Stomach (tissue), 9 donors: ENCODE results near the gene R3HDM2. TPM values are rescaled to one million over a fixed set of nuclear protein-coding genes. Genes with fewer than 3 reads are reported as not detected.

ENCODE experiments used
- DNase-seq, 2 donors: peaks; one replicate each; pipeline versions ENCODE4 v3.0.0 to v3.0.0-alpha.2; 2013 to 2019
- H3K27ac ChIP-seq, 5 donors: fragments of 200-600 bp in 4 of 5; sonication (generic) in 4 of 5; one replicate each; pipeline ENCODE4 v1.5.1; 2013 to 2019; ENCODE audit warnings: mild to moderate bottlenecking in 1 of 5, moderate library complexity in 1 of 5
- H3K27me3 ChIP-seq, 3 donors: fragments of 200-600 bp; sonication (generic); one replicate each; pipeline ENCODE4 v1.5.1; 2017 to 2019; ENCODE audit warnings: mixed run types in 1 of 3
- H3K36me3 ChIP-seq, 4 donors: fragments of 200-600 bp; sonication (generic); 1 replicate in 3 of 4; 2 replicates in 1 of 4; pipeline ENCODE4 v1.5.1; 2016 to 2019
- H3K4me1 ChIP-seq, 4 donors: fragments of 200-600 bp; sonication (generic); one replicate each; pipeline ENCODE4 v1.5.1; 2016 to 2019
- H3K4me3 ChIP-seq, 4 donors: fragments of 200-600 bp; sonication (generic) in 3 of 4; one replicate each; pipeline ENCODE4 v1.5.1; 2016 to 2019; ENCODE audit warnings: mild to moderate bottlenecking in 1 of 4
- H3K9me3 ChIP-seq, 4 donors: fragments of 200-600 bp; sonication (generic); one replicate each; pipeline ENCODE4 v1.5.1; 2016 to 2019
- EP300 ChIP-seq: sonication (generic); formaldehyde crosslinking; IDR thresholded peaks from one replicate; pipeline ENCODE4 v1.6.1; 2017; ENCODE audit warnings: antibody characterized with exemption
- POLR2A ChIP-seq, 4 donors: fragments of 450-650 bp; IDR thresholded peaks; one replicate each; pipeline ENCODE4 v1.6.1; 2016; ENCODE audit warnings: antibody characterized with exemption in 4 of 4, control low read depth in 2 of 4, mild to moderate bottlenecking in 1 of 4, moderate library complexity in 1 of 4
- POLR2AphosphoS5 ChIP-seq, 3 donors: sonication (generic); formaldehyde crosslinking; IDR thresholded peaks; one replicate each; pipeline ENCODE4 v1.6.1; 2016; ENCODE audit warnings: antibody characterized with exemption in 3 of 3
- WGBS, 5 donors: extraction: QIAGEN DNeasy Blood & Tissue Kit in 3 of 5; methylation state at CpG; one replicate each; pipeline versions ENCODE4 v1.1.5 to v1.1.7; 2013 to 2018; 5-methylcytosine and 5-hydroxymethylcytosine counted together
- intact Hi-C: fragments of 100-400 bp; cut with DNase I; formaldehyde crosslinking; loops from one replicate; pipeline ENCODE4 v1.15.1; 2023; ENCODE audit warnings: low total_unique reads
- polyA plus RNA-seq, 3 donors: library from polyadenylated mRNA; stranded (reverse); fragments of 200-250 nt; gene quantifications; one replicate each; pipeline ENCODE4 v1.2.3, GENCODE V29; 2013
- total RNA-seq, 5 donors: library from RNA; depleted of rRNA; stranded (reverse); fragments of >200 nt; gene quantifications; one replicate each; pipeline versions ENCODE4 v1.1.0 to v1.2.3, GENCODE V29; 2014 to 2016
- TF ChIP-seq, protein P1 (sequence below), 7 experiments: fragments of 450-650 bp in 4 of 7; fragments of 200-600 bp in 3 of 7; sonication (generic) in 3 of 7; IDR thresholded peaks; one replicate each; pipeline ENCODE4 v1.5.1; 2016 to 2019; ENCODE audit warnings: antibody characterized with exemption in 7 of 7, control low read depth in 2 of 7, mild to moderate bottlenecking in 1 of 7
- donor health status: healthy with polysubstance abuse.
- donor health status: Bipolar disorder and iron deficiency.
- donor health status: healthy.

The R3HDM2 gene
- total and polyA plus RNA-seq, 8 donors, result 12.4 to 64.3 (median 24.5) TPM

GRCh38 chr12:57211791-57212700 is 218.8 kb downstream of the R3HDM2 start:
- intact Hi-C loops, result loop anchor here (5.0 kb wide), 1 partner anchor 35 kb away; no protein-coding TSS in a partner anchor
- TF ChIP-seq POLR2AphosphoS5 (IDR thresholded peaks at IDR 0.05) (no peak), POLR2A (IDR thresholded peaks at IDR 0.05) (no peak), EP300 (no peak)
- TF ChIP-seq, protein P1, sequence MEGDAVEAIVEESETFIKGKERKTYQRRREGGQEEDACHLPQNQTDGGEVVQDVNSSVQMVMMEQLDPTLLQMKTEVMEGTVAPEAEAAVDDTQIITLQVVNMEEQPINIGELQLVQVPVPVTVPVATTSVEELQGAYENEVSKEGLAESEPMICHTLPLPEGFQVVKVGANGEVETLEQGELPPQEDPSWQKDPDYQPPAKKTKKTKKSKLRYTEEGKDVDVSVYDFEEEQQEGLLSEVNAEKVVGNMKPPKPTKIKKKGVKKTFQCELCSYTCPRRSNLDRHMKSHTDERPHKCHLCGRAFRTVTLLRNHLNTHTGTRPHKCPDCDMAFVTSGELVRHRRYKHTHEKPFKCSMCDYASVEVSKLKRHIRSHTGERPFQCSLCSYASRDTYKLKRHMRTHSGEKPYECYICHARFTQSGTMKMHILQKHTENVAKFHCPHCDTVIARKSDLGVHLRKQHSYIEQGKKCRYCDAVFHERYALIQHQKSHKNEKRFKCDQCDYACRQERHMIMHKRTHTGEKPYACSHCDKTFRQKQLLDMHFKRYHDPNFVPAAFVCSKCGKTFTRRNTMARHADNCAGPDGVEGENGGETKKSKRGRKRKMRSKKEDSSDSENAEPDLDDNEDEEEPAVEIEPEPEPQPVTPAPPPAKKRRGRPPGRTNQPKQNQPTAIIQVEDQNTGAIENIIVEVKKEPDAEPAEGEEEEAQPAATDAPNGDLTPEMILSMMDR (IDR thresholded peaks at IDR 0.05), result no peak
- peaks cover 16 to 37% (median 29%) of the 10 kb centered on the region in 3 donors for H3K27me3 ChIP-seq
- no peaks in the 10 kb centered on the region for H3K9me3 ChIP-seq
- peaks cover 14 to 59% (median 57%) of the 10 kb centered on the region in 4 donors for H3K36me3 ChIP-seq
- no peak for DNase-seq
- no peak overlapping the region for H3K4me3 ChIP-seq
- no peak overlapping the region for H3K27ac ChIP-seq
- peaks cover 13 to 39% (median 32%) of the 10 kb centered on the region in 4 donors for H3K4me1 ChIP-seq
- 78 to 87% (median 87%) methylated on average over 22 to 27 of the region's 27 CpGs for WGBS, 5 donors

DNA sequence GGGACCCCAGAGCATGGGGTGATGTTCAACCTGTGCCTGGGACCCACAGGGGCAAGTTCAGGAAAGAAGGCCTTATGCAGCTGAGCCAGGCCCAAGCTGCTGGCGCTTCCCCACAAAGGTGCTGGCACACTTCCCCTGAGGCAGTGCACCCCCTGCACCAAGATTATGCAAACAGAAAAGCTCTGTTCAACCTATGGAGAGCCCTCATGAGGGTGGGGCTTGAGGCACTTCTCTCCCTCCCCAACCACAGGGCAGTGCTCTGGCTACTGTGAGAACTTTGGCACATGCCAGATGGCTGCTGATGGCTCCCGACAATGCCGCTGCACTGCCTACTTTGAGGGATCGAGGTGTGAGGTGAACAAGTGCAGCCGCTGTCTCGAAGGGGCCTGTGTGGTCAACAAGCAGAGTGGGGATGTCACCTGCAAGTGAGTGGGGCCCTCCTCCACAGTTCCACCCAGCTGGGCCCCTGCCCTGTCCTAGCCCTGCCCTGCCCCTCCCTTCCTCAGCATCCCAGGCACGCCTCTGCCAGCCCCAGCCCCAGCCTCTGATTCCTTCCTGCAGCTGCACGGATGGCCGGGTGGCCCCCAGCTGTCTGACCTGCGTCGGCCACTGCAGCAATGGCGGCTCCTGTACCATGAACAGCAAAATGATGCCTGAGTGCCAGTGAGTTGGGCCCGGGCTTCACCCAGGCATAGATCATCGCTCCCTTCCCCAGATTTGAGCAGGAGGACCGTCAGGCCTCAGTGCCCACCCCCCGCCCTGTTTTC is 219.7 kb downstream of the R3HDM2 start:
- H3K4me3 ChIP-seq, result no peak overlapping the region
- intact Hi-C loops, result loop anchor here (5.0 kb wide), 1 partner anchor 36 kb away; no protein-coding TSS in a partner anchor
- H3K27ac ChIP-seq, result no peak overlapping the region
- TF ChIP-seq, protein P1 (IDR thresholded peaks at IDR 0.05), result no peak
- TF ChIP-seq POLR2A (IDR thresholded peaks at IDR 0.05), result no peak
- TF ChIP-seq POLR2AphosphoS5 (IDR thresholded peaks at IDR 0.05), result no peak
- TF ChIP-seq EP300, result no peak
- H3K4me1 ChIP-seq, result peaks cover 5 to 31% (median 24%) of the 10 kb centered on the region in 4 donors
- H3K27me3 ChIP-seq, result peaks cover 15 to 27% (median 21%) of the 10 kb centered on the region in 3 donors
- WGBS, 5 donors, result 69 to 84% (median 78%) methylated on average over 13 to 16 of the region's 16 CpGs
- H3K9me3 ChIP-seq, result no peaks in the 10 kb centered on the region
- no peak for DNase-seq
- H3K36me3 ChIP-seq, result peaks cover 23 to 67% (median 65%) of the 10 kb centered on the region in 4 donors

GRCh38 chr12:57210461-57210860 is 220.4 kb downstream of the R3HDM2 start:
- H3K4me1 ChIP-seq, result peaks cover 0 to 25% (median 17%) of the 10 kb centered on the region in 4 donors
- no peak overlapping the region for H3K4me3 ChIP-seq
- TF ChIP-seq POLR2A (IDR thresholded peaks at IDR 0.05), result no peak
- TF ChIP-seq, protein P1 (IDR thresholded peaks at IDR 0.05), result no peak
- no peak for TF ChIP-seq EP300
- no peak for TF ChIP-seq POLR2AphosphoS5 (IDR thresholded peaks at IDR 0.05)
- H3K36me3 ChIP-seq, result peaks cover 29 to 74% (median 72%) of the 10 kb centered on the region in 4 donors
- intact Hi-C loops, result loop anchor here (5.0 kb wide), 1 partner anchor 37 kb away; no protein-coding TSS in a partner anchor
- H3K27ac ChIP-seq, result no peak overlapping the region
- no peaks in the 10 kb centered on the region for H3K9me3 ChIP-seq
- WGBS, 5 donors, result 90 to 94% (median 93%) methylated on average over 12 to 15 of the region's 15 CpGs
- H3K27me3 ChIP-seq, result peaks cover 8 to 21% (median 15%) of the 10 kb centered on the region in 3 donors
- no peak for DNase-seq

- no peak for TF ChIP-seq EP300
- no peak for TF ChIP-seq POLR2A (IDR thresholded peaks at IDR 0.05)
- intact Hi-C loops, result loop anchor here (5.0 kb wide), 1 partner anchor 37 kb away; no protein-coding TSS in a partner anchor
- Histone ChIP-seq H3K9me3 (no peaks in the 10 kb centered on the region), H3K27me3 (peaks cover 3 to 15% (median 9%) of the 10 kb centered on the region in 3 donors), H3K27ac (no peak overlapping the region), H3K36me3 (peaks cover 34 to 79% (median 77%) of the 10 kb centered on the region in 4 donors), H3K4me1 (peaks cover 0 to 22% (median 16%) of the 10 kb centered on the region in 4 donors), H3K4me3 (no peak overlapping the region)
- WGBS, 5 donors, result 87 to 91% (median 88%) methylated on average over 6 to 8 of the region's 8 CpGs
- DNase-seq, result no peak
These were observed 220.9 kb downstream of the R3HDM2 start for GRCh38 chr12:57209916-57210315.
